Breast epithelium (tissue), 4 donors: ENCODE measurements around the gene EPHA6. TPM values are rescaled to one million over a fixed set of nuclear protein-coding genes. Genes with fewer than 3 reads are reported as not detected.
"Not testable (repeated sequence)": the region's sequence is repeated elsewhere in the genome, so short reads cannot be mapped to it uniquely, and the experiment has no call there.

Experiments used
- DNase-seq, 2 donors: peaks; one replicate each; pipeline ENCODE4 v3.0.0-alpha.2; 2019; ENCODE audit warnings: low spot score in 2 of 2
- H3K27ac ChIP-seq, 2 donors: fragments of 200-600 bp; sonication (generic) in 1 of 2; one replicate each; pipeline ENCODE4 v1.5.1; 2016 to 2019; ENCODE audit warnings: mild to moderate bottlenecking in 1 of 2
- H3K27me3 ChIP-seq, 2 donors: fragments of 200-600 bp; sonication (generic) in 1 of 2; one replicate each; pipeline versions ENCODE4 v1.5.1 to v1.6.0; 2017 to 2019; ENCODE audit warnings: control low read depth in 1 of 2, mild to moderate bottlenecking in 1 of 2
- H3K36me3 ChIP-seq: fragments of 200-600 bp; one replicate; pipeline ENCODE4 v1.5.1; 2019
- H3K4me1 ChIP-seq, 2 donors: fragments of 200-600 bp; sonication (generic); one replicate each; pipeline ENCODE4 v1.5.1; 2016 to 2019; ENCODE audit warnings: control low read depth in 1 of 2
- H3K4me3 ChIP-seq, 3 donors: fragments of 200-600 bp; sonication (generic); 1 replicate in 2 of 3; 2 replicates in 1 of 3; pipeline ENCODE4 v1.5.1; 2016 to 2019; ENCODE audit warnings: mild to moderate bottlenecking in 3 of 3, moderate library complexity in 2 of 3
- H3K9me3 ChIP-seq, 2 donors: fragments of 200-600 bp; sonication (generic) in 1 of 2; one replicate each; pipeline ENCODE4 v1.5.1; 2016 to 2019; ENCODE audit warnings: control low read depth in 1 of 2
- CTCF ChIP-seq, 3 donors: fragments of 450-650 bp; IDR thresholded peaks; one replicate each; pipeline ENCODE4 v1.5.1; 2016 to 2017; ENCODE audit warnings: antibody characterized with exemption in 3 of 3, mild to moderate bottlenecking in 3 of 3, moderate library complexity in 3 of 3
- POLR2A ChIP-seq: fragments of 450-650 bp; IDR thresholded peaks from one replicate; pipeline ENCODE4 v1.6.1; 2016; ENCODE audit warnings: antibody characterized with exemption, mild to moderate bottlenecking, moderate library complexity
- POLR2AphosphoS5 ChIP-seq, 3 donors: sonication (generic); formaldehyde crosslinking; IDR thresholded peaks; one replicate each; pipeline ENCODE4 v1.6.1; 2017; ENCODE audit warnings: antibody characterized with exemption in 3 of 3
- intact Hi-C: fragments of 100-400 bp; cut with DNase I; formaldehyde crosslinking; loops from one replicate; pipeline ENCODE4 v1.15.1; 2023; ENCODE audit warnings: low total_unique reads
- total RNA-seq, 3 donors: library from RNA; depleted of rRNA; stranded (reverse); fragments of >200 nt; gene quantifications; one replicate each; pipeline ENCODE4 v1.1.0, GENCODE V29; 2016

Gene EPHA6
- total RNA-seq, 3 donors from 2014 or later, result 0.98 to 1.4 (median 1.2) TPM

GRCh38 chr3:97613139-97613538, 798.7 kb downstream of the EPHA6 start:
- H3K27ac ChIP-seq, result no peak overlapping the region
- no peak for TF ChIP-seq CTCF (IDR thresholded peaks at IDR 0.05)
- no peak for TF ChIP-seq POLR2A
- no peaks in the 10 kb centered on the region for H3K36me3 ChIP-seq
- H3K9me3 ChIP-seq, result peaks cover 0 to 21% of the 10 kb centered on the region in 2 donors
- no peaks in the 10 kb centered on the region for H3K4me1 ChIP-seq
- H3K4me3 ChIP-seq, result no peak overlapping the region
- no peak for DNase-seq
- no peaks in the 10 kb centered on the region for H3K27me3 ChIP-seq
- intact Hi-C loops, result no loop called here

- H3K9me3 ChIP-seq, result peaks cover 0 to 26% of the 10 kb centered on the region in 2 donors
- intact Hi-C loops, DNase-seq: not testable (repeated sequence)
Measured at GRCh38 chr3:97620514-97620913, 806.1 kb downstream of the EPHA6 start.

GRCh38 chr3:97636465-97636864, 822.1 kb downstream of the EPHA6 start:
- intact Hi-C loops, result loop anchor here (5.0 kb wide), 1 partner anchor 964 kb away; no protein-coding TSS in a partner anchor
- no peak overlapping the region for H3K4me3 ChIP-seq
- no peaks in the 10 kb centered on the region for H3K9me3 ChIP-seq
- H3K36me3 ChIP-seq, result no peaks in the 10 kb centered on the region
- DNase-seq, result no peak
- H3K27ac ChIP-seq, result no peak overlapping the region
- no peak for TF ChIP-seq CTCF (IDR thresholded peaks at IDR 0.05)
- H3K27me3 ChIP-seq, result no peaks in the 10 kb centered on the region
- H3K4me1 ChIP-seq, result no peaks in the 10 kb centered on the region

More at GRCh38 chr3:97620514-97620913, 806.1 kb downstream of the EPHA6 start:
- not testable (repeated sequence) for H3K36me3 ChIP-seq, H3K27me3 ChIP-seq, H3K27ac ChIP-seq, H3K4me1 ChIP-seq, H3K4me3 ChIP-seq

- H3K4me1 ChIP-seq, result no peaks in the 10 kb centered on the region
- no peak overlapping the region for H3K4me3 ChIP-seq
- intact Hi-C loops, result no loop called here
Measured at GRCh38 chr3:97646932-97647331, 832.5 kb downstream of the EPHA6 start.

GRCh38 chr3:97647441-97647982, 833.1 kb downstream of the EPHA6 start:
- Histone ChIP-seq H3K27ac (no peak overlapping the region), H3K4me3 (no peak overlapping the region), H3K36me3 (no peaks in the 10 kb centered on the region), H3K9me3 (no peaks in the 10 kb centered on the region), H3K4me1 (no peaks in the 10 kb centered on the region), H3K27me3 (no peaks in the 10 kb centered on the region)
- intact Hi-C loops, result no loop called here
- no peak for DNase-seq
- TF ChIP-seq POLR2A, result no peak
- no peak for TF ChIP-seq POLR2AphosphoS5 (IDR thresholded peaks at IDR 0.05)
- TF ChIP-seq CTCF (IDR thresholded peaks at IDR 0.05), result no peak

More at GRCh38 chr3:97646932-97647331, 832.5 kb downstream of the EPHA6 start:
- TF ChIP-seq CTCF (IDR thresholded peaks at IDR 0.05), result no peak
- TF ChIP-seq POLR2AphosphoS5 (IDR thresholded peaks at IDR 0.05), result no peak
- TF ChIP-seq POLR2A, result no peak
- H3K36me3 ChIP-seq, result no peaks in the 10 kb centered on the region
- no peak overlapping the region for H3K27ac ChIP-seq
- no peaks in the 10 kb centered on the region for H3K9me3 ChIP-seq
- no peak for DNase-seq
- no peaks in the 10 kb centered on the region for H3K27me3 ChIP-seq

- intact Hi-C loops, result no loop called here
- H3K27ac ChIP-seq, result no peak overlapping the region
Measured at GRCh38 chr3:97655971-97656370, 841.6 kb downstream of the EPHA6 start.

More at GRCh38 chr3:97655971-97656370, 841.6 kb downstream of the EPHA6 start:
- H3K27me3 ChIP-seq, result no peaks in the 10 kb centered on the region
- H3K4me1 ChIP-seq, result no peaks in the 10 kb centered on the region
- TF ChIP-seq POLR2A, result no peak
- TF ChIP-seq POLR2AphosphoS5 (IDR thresholded peaks at IDR 0.05), result no peak
- no peak for TF ChIP-seq CTCF (IDR thresholded peaks at IDR 0.05)
- no peaks in the 10 kb centered on the region for H3K36me3 ChIP-seq
- DNase-seq, result no peak
- no peaks in the 10 kb centered on the region for H3K9me3 ChIP-seq
- H3K4me3 ChIP-seq, result no peak overlapping the region
